AG08396 (cell line): ENCODE measurements around the gene CLIC2.
A peak's percentile ranks its signal among the peaks of the same experiment; 100 is the strongest.
"Not testable (repeated sequence)": the region's sequence is repeated elsewhere in the genome, so short reads cannot be mapped to it uniquely, and the experiment has no call there.

Experiments
- DNase-seq: peaks from one replicate; pipeline ENCODE4 v3.0.0; 2012; ENCODE audit warnings: low spot score, mixed read lengths

Gene CLIC2

GRCh38 chrX:155334486-155335336 is at the start of gene CLIC2:
Gene CLIC2, minus strand, starts transcription at chrX:155334614. Its CDS starts 187 bp downstream, at chrX:155334427.
- peak; percentile 16 for DNase-seq

- not testable (repeated sequence) for DNase-seq
These were observed 48.1 kb upstream of the CLIC2 start for GRCh38 chrX:155382529-155382967.

DNA sequence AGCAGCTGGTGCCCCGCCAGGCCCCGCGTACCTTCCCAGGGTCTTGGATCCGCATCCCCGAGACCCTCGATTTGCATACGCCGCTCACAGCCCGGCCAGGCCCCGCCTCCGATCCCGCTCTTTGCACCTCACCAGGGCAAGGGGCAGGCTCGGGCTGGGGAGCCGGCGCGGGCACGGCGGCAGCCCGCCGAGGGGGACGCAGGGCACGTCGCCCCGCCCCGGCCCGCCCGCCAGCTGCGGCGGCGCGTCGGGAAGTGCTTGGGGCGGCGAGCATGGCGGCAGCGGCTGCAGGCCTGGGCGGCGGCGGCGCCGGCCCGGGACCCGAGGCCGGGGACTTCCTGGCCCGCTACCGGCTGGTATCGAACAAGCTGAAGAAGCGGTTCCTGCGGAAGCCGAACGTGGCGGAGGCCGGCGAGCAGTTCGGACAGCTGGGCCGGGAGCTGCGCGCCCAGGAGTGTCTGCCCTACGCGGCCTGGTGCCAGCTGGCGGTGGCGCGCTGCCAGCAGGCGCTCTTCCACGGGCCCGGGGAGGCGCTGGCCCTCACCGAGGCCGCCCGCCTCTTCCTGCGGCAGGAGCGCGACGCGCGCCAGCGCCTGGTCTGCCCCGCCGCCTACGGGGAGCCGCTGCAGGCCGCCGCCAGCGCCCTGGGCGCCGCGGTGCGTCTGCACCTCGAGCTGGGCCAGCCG is 47.6 kb upstream of the CLIC2 start, which contains the start of gene F8A2:
F8A2 (plus strand) TSS at position 253 of the 686 bp plus-strand sequence; CDS start at position 273, 20 bp downstream.
- not testable (repeated sequence) for DNase-seq

DNA sequence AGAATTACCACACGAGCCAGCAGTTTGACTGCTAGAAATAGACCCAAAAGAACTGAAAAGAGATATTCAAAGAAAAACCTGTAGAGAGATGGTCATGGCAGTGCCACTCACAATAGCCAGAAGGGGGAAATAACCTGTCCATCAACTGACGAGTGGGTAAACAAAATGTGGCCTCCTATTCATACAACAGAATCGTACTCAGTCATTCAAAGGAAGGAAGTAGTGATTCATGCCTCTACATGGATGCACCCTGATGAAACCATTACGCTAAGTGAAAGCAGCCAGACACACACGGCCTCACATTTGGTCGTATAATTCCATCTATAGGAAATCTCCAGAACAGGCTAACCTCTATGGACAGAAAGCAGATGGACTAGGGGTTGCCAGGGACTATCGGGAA is 45.4 kb upstream of the CLIC2 start:
- not testable (repeated sequence) for DNase-seq

DNA sequence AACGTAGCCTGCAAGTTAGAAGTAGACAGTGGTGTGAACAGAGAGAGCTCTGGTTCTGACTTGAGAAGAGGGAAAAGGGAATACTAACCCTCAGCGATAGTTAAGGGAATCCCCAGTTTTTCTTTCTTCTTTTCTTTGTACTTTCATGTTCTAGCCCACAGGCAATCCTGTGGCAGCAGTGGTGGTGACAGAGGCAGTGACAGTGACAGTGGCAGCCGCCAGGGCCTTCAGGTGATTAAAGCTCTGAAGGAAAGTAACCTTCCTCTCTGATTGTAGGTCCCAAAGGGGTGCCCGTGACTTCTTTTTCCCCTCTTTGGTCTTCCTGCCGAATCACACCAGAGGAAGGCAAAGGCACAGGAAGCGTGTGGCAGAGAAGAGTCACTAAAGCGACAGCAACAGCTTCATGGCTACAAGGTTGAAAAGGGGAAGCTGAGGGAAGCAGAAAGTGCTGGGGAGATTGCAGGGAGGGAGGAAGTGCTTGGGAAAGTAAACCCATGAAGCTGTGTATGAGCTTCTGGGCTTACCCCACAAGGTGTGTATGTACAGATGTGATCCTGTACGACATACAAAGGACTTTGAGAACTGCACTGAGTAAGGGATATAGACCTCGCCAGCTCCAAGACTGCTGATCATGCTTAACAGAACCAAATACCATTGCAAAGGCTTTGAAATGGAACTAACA is 39.5 kb upstream of the CLIC2 start:
- DNase-seq = not testable (repeated sequence)

DNA sequence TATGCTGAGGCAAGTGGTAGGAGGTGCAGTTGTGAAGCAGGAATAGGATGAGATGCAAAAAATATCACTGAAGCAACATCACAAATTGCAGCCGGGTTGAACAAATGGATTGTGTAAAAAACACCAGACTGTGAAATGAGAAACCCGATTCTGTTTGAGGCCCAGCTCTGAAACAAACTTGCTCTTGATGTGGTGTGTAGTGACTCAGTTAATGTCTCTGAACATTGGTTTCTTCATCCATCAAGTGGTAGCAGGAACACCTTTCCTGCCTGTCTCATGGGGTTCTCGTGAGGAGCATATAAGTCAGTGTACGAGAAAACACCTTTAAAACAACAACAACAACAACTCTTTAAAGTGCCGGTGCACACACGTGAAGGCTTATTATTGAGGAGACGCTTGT is 29.3 kb upstream of the CLIC2 start:
- not testable (repeated sequence) for DNase-seq

GRCh38 chrX:155349448-155349847 is 15.0 kb upstream of the CLIC2 start:
- not testable (repeated sequence) for DNase-seq

GRCh38 chrX:155345689-155346088 is 11.3 kb upstream of the CLIC2 start:
- DNase-seq = not testable (repeated sequence)

DNA sequence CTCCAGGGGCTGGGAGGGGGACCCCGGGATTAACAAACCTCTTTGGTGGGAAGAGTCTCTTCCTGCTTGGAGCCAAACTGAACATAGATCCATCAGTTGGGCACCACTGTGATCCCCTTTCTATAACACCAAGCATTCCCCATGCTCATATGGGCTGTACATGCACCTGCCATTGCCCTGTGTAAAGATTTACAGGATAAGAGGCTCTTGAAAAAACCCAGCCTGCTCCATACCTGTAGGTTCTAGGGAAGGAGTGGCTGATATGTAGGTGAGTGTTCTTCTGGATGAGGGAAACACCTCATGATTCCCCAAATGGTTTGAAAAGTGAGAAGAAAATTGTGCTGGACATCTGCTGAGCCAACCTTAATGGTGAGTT is 911 bp upstream of the CLIC2 start:
- not testable (repeated sequence) for DNase-seq

GRCh38 chrX:155333544-155334100 is 792 bp downstream of the CLIC2 start:
- DNase-seq = no peak

DNA sequence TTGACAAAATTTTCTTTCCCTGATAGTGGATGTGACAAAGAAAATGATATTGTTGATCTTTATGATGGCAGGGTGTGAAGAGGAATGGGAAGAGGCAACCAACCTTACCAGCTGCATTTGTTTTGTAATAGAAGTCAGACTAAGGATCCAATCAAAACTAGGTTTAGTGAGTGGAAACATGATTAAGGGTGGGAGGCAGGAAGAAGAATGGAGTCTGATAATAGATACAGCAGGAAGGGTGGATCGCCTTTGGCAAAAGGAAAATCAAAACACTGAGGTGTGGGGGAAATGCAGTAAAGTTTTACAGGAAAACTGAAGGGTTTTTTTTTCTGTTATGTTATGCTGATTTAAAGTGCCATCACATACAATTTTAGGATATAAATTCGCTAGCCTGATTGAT is 3.4 kb downstream of the CLIC2 start:
- no peak for DNase-seq

GRCh38 chrX:155329293-155329692 is 5.1 kb downstream of the CLIC2 start:
- no peak for DNase-seq

- no peak for DNase-seq
These were observed 7.8 kb downstream of the CLIC2 start for GRCh38 chrX:155326610-155327009.

DNA sequence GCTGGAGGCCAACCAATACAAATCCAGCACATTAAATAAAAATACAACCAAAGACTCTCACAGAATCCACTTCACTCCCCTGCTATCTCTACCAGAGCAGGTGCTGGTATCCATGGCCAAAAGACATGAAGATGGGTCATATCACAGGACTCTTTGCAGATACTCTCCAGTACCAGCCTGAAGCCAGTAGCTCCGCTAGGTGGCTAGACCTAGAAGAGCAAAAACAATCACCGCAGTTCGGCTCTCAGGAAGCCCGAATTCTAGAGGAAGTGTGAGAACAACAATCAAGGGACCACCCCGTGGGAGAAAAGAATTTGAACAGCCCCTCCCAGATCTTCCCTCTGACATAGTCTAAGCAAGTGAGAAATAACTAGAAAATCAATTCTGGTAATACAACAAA is 20.2 kb downstream of the CLIC2 start:
- DNase-seq = no peak

- no peak for DNase-seq
These were observed 20.6 kb downstream of the CLIC2 start for GRCh38 chrX:155313766-155314165.

GRCh38 chrX:155293771-155294170 is 40.6 kb downstream of the CLIC2 start:
- no peak for DNase-seq

DNA sequence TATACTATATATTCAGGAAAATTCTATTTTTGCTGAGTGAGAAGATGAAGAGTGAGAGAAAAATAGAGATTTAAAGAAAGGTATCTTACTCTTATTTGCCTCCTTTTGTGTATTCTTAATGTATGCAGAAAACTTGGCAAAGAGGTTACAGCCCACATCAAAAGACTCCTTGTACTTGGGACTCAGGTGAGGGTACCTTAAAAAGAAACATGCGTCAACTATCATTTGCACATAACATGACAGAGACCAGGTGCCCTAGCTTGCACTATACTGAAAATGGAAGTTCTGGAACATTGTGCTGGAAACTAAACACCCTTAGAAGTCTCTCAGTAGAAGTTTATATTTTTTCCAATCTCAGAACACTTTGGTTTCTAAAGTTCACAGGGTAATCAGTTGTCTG is 54.5 kb downstream of the CLIC2 start:
- no peak for DNase-seq

GRCh38 chrX:155270969-155271368 is 63.4 kb downstream of the CLIC2 start:
- no peak for DNase-seq

GRCh38 chrX:155267995-155268394 is 66.4 kb downstream of the CLIC2 start:
- DNase-seq = not testable (repeated sequence)

GRCh38 chrX:155266439-155266838 is 68.0 kb downstream of the CLIC2 start:
- DNase-seq = no peak

DNA sequence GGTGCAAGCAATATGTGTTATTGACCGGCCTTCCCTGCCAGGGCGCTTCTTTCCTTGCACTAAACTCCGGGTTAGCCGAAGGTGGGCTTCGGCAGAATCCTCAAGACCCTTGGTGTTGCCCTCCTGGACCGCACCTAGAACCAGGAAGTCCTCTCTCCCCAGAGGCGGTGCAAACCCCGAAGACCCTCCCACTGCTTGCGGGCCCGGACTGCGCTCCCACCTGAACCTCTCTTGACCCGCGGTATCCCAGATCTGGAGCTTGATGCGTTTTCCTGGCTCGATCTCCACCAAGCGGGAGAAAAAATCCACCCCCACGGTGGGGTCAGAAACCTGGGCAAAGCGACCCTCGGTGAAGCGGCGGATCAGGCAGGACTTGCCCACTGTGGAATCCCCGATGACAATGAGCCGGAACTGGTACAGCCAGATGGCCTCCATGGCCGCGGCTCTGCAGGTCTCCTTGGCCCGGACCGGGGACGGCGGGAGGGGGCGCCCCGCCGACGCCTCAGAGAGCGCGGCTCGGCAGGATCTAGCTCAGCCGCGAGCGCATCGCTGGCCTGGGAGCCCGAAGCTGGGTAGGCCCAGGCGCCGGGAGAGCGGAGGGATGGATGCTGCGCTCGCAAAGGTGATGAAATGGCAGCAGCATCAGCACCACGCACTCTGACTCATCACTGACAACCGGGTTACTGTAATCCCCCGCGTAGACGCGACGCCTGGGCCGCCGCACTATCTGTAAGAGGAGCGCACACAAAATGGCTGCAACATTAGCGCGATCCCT is 70.4 kb downstream of the CLIC2 start, which contains the start of gene RAB39B:
RAB39B (minus strand) TSS at position 638 of the 775 bp plus-strand sequence; CDS start at position 435, 203 bp downstream.
- DNase-seq = peak; percentile 61
